Stimulated activated CD4-positive, alpha-beta T cell treated with anti-CD3 and anti-CD28 coated beads, Interleukin-1b, Interleukin-23, amount 100 ng/mL, for 4 hours (primary cell): Measurements from ENCODE around the gene SKI.
"Not testable (repeated sequence)": the region's sequence is repeated elsewhere in the genome, so short reads cannot be mapped to it uniquely, and the experiment has no call there.

Experiments used
- DNase-seq, 2 donors: peaks; one replicate each; pipeline ENCODE4 v3.0.0-alpha.2; 2020; ENCODE audit warnings: low read depth in 2 of 2

SKI gene

GRCh38 chr1:2259668-2260402 lies 31.7 kb downstream of the SKI start:
- DNase-seq: no peak

- DNase-seq: not testable (repeated sequence)
These were observed 32.4 kb downstream of the SKI start for GRCh38 chr1:2260470-2260869.

GRCh38 chr1:2260917-2261316 lies 32.8 kb downstream of the SKI start:
- no peak for DNase-seq

GRCh38 chr1:2261476-2262395 lies 33.6 kb downstream of the SKI start:
- not testable (repeated sequence) for DNase-seq

GRCh38 chr1:2266301-2266975 lies 38.3 kb downstream of the SKI start:
- DNase-seq: no peak

GRCh38 chr1:2267051-2267830 lies 39.1 kb downstream of the SKI start:
- no peak for DNase-seq

GRCh38 chr1:2267862-2268261 lies 39.7 kb downstream of the SKI start:
- no peak for DNase-seq

GRCh38 chr1:2268285-2269056 lies 40.4 kb downstream of the SKI start:
- no peak for DNase-seq

GRCh38 chr1:2269193-2269921 lies 41.2 kb downstream of the SKI start:
- DNase-seq: no peak

GRCh38 chr1:2269922-2270259 lies 41.8 kb downstream of the SKI start:
- no peak for DNase-seq

- no peak for DNase-seq
These were observed 42.4 kb downstream of the SKI start for GRCh38 chr1:2270260-2271100.

GRCh38 chr1:2271211-2271721 lies 43.1 kb downstream of the SKI start:
- DNase-seq: no peak

GRCh38 chr1:2271841-2272655 lies 43.9 kb downstream of the SKI start:
- DNase-seq: no peak

GRCh38 chr1:2272686-2273400 lies 44.7 kb downstream of the SKI start:
- DNase-seq: no peak

GRCh38 chr1:2273401-2274090 lies 45.4 kb downstream of the SKI start:
- DNase-seq: no peak

GRCh38 chr1:2274231-2274928 lies 46.3 kb downstream of the SKI start:
- DNase-seq: no peak
